Activated CD4-positive, CD25-positive, alpha-beta regulatory T cell treated with anti-CD3 and anti-CD28 coated beads, Interleukin-2, amount 50 U/mL, for 16 hours (primary cell): Measurements from ENCODE around the gene OTX2.

ENCODE experiments used
- DNase-seq: peaks from one replicate; pipeline ENCODE4 v3.0.0-alpha.2; 2020; ENCODE audit warnings: low read depth, low spot score

Gene OTX2

DNA sequence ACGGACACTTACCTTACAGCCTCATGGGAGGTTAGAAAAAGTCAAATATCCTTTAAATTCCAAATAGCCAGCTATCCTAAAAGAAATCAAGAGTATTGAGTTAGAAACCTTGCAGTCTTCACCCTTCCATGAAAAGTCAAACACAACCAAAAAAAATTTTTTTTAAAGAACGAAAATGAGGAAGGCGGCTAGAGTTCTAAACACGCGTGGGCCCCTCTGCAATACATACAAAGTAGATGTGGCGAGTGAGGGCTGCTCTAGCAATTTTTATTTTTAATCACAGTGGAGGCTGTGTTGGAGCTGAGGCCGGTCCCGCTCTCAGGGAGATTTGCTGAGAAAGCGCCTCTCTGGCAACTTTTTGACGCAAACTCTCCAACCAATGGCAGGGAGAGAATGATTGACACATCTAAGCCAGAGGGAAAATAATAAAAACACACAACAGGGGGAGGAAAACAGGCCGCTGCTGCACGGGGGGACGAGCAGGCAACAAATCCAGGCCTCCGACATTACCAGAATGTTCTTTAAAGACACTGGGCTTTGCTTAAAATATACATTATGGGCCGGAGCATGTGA lies at the start of gene OTX2:
OTX2 (minus strand) TSS at position 333 of the 573 bp plus-strand sequence. CDS start 5,023 bp downstream, outside the sequence.
- DNase-seq = no peak

DNA sequence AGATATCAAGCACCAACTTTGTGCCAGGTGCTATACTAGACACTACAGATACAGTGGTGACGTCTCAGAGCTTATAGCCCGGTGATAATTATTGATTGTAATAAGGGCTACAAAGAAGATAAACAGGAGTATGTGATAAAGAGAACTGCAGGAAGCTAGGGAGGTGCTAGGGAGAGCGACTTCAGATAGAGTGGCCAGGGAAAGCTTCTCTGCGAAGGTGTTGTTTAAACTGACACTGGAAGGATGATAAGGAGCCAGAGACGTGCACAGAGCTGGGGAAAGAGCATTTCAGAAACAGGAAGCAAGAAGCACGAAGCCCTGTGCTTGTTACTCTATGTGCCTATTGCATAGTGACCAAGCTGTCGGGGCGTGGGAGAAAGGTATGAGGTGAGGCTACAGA lies 48.1 kb upstream of the OTX2 start:
- no peak for DNase-seq

DNA sequence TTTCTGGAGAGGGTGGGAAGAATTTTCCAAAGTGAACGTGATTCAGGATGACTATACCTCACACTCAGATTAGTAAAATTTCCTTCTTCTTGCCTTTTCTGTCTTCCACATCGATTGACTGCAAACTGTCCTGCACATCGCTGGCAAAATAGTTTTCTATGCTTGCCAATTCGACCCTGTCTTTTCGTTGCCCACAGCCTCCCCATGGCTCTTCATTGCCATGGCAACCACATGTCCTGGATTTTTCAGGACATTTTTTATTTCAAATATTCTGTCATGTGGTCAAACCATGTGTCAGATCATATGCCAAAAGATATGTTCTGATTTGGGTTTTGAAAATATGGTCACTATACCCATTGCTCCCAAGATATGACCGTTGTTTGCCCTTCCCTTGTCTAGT lies 46.9 kb upstream of the OTX2 start:
- no peak for DNase-seq

DNA sequence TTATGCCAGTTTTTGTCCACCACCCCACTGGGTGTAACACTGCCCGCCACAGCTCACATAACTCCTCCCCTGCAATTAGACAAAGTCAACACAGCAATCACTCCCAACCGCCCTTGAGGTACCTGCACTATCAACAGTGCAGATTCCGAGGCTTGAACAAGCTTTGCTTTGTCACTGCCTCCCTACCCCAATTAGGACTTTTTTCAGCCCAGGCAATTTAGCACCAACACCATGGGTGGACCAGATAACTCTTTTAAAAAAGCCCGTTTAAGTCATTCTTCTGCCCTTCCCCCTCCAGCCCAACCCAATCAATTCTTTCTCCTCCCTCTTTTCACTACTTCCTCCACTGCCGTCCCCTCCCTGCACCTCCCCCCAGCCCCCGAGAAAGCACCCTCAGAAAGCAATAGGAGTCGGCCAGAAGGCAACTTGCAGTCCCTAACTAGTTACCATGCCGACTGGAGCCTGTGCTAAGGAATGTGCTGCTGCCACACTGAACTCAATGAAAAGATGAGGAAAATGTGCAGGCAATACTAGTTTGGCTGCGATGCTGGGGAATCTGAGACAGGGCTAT lies 45.7 kb upstream of the OTX2 start:
- no peak for DNase-seq

DNA sequence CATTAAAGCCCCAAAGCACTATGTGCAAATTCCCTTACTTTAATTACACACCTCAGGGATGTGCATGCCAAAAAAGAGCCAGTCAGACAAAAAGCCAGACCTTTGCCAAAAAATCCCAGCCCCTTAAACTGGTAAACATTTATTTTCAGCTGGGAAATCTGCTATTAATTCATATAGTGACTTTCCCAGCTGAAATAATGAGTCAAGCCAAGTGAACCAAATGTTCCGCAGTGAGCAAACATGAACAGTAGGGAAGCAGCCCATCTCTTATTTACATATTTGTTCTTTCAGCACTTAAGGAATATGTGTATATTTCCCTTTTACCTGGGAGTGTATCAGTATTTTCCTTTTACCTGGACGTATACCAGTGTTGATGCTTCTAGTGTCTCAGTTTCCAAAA lies 44.0 kb upstream of the OTX2 start:
- no peak for DNase-seq

DNA sequence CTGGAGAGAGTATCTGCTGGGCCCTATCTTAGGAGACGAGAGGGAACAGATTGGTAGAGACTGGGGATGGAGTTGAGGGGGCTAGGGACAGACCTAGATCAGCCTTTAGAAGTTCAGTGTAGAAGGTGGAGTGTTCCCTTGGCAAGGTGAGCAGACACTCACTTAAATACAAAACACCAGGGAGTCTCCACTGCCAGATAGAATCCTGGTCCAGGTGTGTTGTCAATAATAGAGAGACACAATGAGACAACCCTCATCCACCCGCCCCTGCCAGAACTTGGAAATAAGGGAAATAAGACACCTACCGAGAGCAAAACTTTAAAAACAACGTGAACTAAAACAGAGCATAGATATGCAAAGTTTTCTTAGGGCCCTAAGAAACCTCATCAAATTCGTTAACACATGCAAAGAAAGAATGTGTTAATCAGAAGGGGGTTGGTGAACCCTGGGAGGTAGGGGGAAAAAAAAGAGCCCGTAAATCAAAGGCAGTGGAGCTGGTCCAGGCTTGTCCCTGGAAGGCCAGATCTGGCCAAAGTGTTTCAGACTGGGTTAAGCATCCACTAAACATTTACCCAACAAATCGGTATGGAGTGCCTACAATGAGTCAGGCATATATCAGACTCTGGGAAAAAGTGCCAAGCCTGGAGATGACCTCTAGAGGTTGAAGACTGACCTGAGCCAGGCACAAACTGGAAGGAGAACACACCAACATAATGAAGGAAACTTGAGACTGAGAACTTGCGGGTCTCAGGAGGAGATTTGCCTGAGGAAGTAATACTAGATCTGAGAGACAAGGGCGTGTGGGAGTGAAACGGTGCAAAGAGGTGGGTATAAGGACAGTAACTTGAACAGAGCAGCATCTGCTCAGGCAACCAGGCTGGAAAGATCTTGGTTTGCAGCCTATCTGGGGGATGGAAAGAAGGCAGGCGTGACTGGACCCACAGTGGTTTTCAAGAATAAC lies 37.0 kb upstream of the OTX2 start:
- DNase-seq = no peak

DNA sequence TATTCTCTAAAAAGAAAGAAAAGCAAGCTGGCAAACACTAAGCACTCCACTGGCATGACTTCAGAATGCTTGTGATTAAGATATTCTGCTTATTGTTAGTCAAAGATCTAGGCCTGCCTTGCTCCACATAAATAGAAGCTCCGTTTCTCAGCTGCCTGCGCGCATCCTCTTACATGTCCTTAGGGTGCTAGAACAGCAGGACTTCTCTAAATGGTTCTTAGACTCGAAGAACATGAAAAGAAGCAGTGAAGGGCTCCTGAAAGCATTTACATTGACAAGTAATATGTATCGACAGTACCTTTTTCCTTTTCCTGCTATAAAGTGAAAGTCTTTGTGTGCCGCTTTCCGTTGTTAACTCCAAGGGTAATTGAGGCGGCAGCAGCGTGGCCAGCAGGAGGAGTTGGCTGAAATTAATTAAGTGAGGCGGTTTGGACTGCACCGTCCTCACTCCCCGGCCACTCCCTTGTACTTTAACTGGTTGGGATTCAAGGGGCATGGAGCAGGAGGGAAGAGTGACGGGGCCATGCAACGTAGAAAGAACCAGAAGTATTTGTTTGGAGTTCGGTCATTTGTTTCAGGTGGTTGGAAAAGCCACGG lies 34.2 kb upstream of the OTX2 start:
- no peak for DNase-seq

DNA sequence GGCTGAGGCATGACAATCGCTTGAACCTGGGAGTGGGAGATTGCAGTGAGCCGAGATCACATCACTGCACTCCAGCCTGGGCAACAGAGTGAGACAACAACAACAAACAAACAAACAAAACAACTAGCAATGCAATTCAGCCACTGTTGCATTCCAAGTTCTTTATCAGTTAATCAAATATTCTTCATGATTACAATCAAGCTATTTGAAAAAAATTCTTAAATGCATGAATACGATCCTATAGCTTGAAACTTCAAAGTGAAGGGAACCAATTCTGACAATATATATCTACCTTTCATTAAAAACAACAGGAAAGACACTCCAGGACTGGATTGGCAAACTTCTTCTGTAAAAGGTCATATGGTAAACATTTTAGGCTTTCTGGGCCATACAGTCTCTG lies 31.3 kb upstream of the OTX2 start:
- DNase-seq = no peak

DNA sequence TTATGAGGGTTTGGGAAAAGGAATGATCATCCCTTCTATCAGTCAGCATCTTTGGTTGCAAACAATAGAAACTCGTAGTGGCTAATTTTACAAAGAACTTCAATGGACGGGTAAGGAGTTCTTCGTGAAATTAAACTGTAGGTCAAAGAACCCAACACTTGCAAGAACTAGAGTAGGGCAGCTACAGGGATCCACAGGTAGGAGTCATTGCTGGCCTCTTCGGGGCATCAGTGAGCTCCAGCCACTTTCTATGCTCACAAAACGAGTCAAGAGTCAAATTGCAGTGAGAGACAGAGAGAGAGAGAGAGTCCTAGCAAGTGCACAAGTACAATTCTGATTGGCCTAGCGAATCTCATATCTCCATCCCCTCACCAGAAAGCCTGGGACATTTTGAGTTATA lies 29.9 kb upstream of the OTX2 start:
- no peak for DNase-seq

DNA sequence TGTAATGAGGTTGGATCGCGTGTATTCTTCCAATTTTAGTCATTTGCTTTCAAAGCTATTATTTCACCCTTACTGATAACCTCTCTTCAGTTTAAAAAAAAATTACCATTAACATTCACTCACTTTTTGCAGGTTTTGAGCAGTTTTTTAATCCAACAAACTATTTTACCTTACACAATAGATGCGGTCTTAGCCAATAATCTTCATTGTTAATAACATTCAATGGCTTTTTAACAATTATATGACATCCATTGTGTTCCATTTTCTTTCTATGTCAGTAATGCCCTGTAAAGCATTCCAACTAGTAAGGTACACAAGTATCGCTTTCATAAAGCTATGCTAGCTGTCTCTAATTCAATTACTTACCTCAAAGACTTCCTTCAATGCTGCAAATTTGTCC lies 18.9 kb upstream of the OTX2 start:
- DNase-seq = no peak

DNA sequence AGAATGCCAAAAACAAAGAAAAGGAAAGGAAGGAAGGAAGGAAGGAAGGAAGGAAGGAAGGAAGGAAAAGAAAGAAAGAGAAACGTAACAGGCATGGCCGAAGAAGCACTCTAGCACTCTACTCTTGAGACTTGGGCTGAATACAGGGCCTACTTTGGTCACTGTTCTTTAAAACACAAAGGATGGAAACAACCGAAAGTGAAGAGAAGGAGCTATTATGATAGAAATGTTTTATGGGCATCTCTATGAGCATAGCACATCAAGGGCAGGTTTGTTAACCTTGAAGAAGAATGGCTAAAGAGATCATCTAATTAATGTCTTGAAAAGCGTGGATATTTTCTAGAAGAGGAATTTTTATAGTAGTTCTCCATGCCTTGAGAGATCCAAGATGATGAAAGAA lies 15.9 kb upstream of the OTX2 start:
- DNase-seq = no peak

DNA sequence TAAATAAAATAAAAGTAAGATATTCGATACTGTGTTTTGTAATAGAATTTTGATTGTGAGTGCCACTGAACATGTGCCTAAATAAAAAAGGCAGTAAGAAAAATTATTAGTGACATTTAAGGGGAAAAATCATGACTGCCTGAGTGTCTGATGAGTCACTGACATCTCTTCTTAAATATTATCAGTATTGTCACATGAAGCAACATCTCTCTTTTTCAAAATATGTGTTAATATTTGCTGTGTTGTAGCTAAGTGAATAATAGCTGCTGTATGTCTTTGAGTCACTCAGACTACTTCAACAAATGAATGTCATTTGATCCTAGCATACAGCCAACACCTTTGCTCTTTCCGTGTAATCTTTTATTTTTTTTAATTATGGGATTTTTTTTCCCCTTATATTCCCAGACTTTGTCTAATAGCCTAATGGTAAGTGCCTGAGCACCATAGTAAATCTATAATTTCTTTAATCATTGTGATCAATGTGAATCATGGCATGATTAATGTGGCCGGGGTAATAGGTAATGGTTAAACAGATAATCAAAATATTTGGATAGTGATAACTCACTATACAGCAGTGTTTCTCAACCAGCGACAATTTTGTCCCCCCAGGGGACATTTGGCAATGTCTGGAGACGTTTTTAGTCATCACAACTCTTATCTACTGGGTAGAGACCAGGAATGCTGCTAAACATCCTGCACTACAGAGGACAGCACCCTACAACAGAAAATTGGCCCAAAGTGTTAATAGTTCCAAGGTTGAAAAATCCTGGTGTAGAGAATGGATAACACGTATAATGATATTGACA lies 11.7 kb upstream of the OTX2 start:
- DNase-seq = no peak

DNA sequence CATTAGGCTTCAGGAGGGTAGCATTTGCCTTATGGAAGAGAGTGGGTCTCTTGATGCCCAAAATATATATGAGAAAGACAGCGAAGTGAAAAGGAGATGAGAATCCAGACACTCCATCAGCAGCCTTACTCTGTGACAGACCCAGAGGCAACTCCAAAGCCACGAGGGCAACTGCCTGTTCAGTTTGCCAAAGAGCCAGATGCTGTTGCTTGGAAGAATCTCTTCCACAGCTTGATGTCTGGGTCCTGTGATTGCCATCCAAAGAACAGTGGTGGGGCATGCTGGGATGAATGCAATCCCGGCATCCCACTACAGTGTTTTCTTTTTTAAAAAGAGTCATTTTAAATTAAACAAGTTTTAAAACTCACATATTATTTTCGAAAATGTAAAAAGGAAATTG lies 10.9 kb upstream of the OTX2 start:
- DNase-seq = no peak

DNA sequence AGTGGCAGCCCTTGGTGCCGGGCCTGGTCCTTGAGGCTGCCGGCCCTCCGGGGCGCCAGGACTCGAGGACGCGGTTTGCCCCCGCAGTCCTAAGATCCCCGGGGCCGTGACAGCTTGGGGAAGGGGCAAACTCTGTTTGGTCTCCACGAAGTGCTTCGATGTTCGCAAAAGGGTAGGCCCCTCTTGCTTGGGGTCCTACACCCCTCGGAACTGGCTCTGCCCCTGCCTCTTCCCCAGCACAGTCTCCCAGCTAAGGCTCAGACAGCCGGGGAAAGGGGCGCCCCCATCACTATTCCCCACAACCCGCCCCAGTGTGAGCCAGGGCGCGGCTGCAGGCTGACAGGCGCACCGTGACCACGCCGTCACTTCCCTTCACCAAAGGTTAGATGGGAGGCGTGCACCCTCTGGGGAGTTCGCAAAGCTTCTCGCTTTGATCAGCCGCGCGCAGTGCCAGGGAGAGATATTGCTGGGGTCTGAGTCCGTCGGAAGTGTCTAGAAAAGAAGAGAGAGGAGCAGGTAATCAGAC lies 7.2 kb upstream of the OTX2 start:
- DNase-seq = no peak

DNA sequence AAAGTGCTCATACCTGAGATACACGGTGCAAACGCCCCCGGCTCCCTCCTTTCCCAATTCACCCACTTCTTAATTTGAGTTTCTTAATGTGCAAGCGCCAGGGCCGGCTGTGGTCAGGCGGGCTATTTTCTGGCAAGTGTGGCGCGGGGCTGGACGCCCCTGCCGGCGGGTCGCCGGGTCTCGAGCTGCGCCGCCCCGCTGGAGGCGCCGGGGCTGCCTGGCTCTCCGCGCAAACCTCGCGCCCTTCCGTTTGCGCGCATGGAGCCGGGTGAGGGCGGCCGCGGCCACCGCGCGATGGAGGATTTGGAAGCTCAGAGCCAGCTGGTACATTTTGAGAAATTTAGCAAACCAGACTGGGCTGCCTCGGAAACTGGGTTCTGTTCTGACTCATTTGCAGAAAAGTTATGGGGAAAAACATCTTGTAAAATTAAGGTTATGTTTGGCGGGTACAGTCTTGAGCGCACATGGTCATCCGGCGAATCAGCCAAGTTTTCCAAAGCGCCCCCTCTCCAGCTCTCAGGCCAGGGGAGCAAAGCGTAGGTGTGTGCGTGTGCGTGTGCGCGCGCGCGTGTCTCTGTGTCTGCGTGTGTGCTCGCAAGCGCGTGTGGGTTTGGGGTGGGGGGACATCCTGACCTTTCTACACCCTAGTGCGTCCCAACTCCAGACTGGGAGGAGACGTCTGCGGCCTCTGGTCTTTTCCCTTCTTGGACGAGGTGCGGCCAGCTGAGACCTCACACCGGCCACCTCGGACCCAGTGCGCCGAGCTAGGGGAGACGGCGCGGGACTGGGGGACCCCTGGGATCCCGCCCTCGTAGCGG lies 6.5 kb upstream of the OTX2 start:
- DNase-seq = no peak

DNA sequence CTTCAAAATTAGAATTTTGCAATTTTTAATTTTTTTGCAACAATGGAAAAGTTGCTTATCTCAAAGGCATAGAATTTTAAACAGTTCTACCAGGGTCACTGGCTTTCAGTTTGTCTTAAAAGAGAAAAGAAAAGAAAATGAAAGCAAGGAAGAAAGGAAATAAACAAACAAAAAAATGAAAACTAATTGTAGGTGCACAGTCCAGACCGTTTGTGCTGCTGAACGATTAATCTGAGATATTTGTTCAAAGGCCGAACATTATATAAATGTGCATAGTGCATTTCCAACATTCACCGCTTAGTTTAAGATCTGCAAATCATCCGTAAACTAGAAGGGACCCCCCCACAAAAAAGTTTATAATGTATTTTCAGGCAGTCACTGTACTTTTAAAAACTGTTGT lies 5.5 kb upstream of the OTX2 start:
- no peak for DNase-seq

DNA sequence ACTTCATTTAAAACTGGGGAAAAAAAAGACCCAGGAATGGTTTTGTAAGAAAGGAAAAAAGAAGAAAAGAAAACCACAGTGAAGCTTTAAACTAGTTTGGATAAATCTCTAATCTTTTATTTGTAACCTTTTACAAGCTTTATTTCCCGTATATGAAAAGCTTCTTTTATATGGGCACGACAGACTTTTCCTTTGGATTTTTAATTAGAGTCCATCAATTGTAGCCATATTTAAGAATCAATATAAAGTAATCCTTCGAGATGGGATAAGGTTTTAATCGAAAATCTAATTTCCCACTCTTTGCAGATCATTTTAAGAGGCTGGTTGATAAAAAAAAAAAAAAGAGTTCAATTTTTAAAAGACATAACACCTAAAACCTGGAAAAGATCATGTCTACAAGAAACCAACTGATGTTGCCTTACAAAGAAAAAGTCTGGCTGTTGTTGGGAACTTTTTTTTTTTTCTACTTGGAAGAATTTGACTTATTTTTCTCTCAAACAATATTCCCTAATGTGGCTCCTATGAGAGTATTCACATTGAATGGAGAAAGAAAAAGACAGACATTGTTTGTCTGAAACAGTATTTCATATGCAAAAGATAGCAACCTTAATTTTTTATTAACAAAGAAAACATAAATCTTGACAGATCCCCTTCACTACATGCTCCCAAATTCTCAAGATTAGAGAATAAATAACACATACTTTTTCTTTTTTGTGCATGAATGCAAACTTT lies 4.9 kb upstream of the OTX2 start:
- no peak for DNase-seq

DNA sequence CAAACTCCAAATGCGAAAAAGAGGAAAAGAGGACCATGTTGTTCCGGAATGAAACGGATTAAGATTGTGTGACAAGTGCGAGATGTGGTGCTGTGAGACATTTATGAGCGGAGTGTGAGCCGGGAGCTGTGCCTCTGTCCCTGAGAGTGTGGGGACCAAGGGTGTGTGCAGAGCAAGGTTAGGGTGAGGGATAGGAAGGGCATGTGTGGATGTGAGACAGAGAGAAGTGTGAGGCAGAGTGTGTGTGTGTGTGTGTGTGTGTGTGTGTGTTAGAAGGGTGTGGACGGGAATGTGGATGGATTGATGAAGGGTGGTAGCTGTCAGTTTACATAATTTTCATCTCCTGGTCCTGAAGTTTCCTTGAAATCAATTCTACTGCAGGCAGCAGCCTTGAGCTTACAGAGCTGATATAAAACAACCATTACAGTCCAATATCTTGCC lies 4.3 kb upstream of the OTX2 start:
- no peak for DNase-seq

DNA sequence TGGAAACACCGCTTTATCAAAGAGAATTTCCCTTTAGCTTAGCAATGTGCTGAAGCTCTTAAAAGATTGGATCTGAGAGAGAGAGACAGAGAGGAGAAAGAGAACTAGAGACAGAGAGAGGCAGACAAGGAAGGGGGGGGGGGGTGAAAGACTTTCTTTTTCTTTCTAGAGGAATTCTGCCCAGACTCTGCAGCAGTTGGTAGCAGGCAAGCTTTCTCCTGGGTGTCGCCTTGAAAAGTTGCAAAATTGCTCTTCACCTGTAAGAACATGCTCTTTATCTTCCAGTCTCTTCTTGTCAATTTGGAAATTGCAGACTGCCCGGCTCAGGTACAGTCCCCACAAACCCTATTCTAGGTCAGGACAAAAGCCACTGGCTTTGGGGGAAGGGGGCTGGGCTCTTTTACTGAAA lies 2.9 kb upstream of the OTX2 start:
- DNase-seq = no peak
